Suprapubic skin (tissue), 4 donors: ENCODE results near the gene CAMK2G.

Experiments
- EP300 ChIP-seq: sonication (generic); formaldehyde crosslinking; IDR thresholded peaks from one replicate; pipeline ENCODE4 v1.6.1; 2017; ENCODE audit warnings: antibody characterized with exemption
- POLR2A ChIP-seq, 2 donors: fragments of 450-650 bp; IDR thresholded peaks; one replicate each; pipeline ENCODE4 v1.6.1; 2017; ENCODE audit warnings: antibody characterized with exemption in 2 of 2, mild to moderate bottlenecking in 2 of 2, moderate library complexity in 2 of 2
- POLR2AphosphoS5 ChIP-seq, 3 donors: sonication (generic); formaldehyde crosslinking; IDR thresholded peaks; one replicate each; pipeline ENCODE4 v1.6.1; 2017; ENCODE audit warnings: antibody characterized with exemption in 3 of 3
- TF ChIP-seq, protein P1 (sequence below), 2 donors: fragments of 200-600 bp in 1 of 2; fragments of 450-650 bp in 1 of 2; sonication (generic) in 1 of 2; IDR thresholded peaks; one replicate each; pipeline ENCODE4 v1.5.1; 2016 to 2019; ENCODE audit warnings: antibody characterized with exemption in 2 of 2, mild to moderate bottlenecking in 1 of 2, moderate library complexity in 1 of 2

DNA sequence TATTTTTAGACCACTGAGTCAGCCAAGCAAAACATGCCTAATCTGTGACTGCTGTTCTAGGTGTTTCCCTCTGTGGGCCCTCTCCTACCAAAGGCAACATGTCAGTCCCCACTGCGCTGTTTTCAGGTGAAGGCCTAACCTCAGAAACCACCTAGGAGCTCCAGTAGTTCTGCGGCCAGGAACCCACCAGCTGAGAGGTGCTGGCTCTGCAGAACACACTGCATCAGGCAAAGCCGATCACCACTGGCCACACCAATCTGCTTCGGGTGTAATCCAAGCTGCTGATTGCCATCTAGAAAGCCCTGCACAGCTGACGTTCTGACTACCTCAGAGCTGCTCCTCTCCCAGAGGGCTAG is 14.9 kb downstream of the CAMK2G start:
- TF ChIP-seq POLR2A (IDR thresholded peaks at IDR 0.05) = no peak
- TF ChIP-seq, protein P1, sequence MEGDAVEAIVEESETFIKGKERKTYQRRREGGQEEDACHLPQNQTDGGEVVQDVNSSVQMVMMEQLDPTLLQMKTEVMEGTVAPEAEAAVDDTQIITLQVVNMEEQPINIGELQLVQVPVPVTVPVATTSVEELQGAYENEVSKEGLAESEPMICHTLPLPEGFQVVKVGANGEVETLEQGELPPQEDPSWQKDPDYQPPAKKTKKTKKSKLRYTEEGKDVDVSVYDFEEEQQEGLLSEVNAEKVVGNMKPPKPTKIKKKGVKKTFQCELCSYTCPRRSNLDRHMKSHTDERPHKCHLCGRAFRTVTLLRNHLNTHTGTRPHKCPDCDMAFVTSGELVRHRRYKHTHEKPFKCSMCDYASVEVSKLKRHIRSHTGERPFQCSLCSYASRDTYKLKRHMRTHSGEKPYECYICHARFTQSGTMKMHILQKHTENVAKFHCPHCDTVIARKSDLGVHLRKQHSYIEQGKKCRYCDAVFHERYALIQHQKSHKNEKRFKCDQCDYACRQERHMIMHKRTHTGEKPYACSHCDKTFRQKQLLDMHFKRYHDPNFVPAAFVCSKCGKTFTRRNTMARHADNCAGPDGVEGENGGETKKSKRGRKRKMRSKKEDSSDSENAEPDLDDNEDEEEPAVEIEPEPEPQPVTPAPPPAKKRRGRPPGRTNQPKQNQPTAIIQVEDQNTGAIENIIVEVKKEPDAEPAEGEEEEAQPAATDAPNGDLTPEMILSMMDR (IDR thresholded peaks at IDR 0.05) = no peak
- no peak for TF ChIP-seq POLR2AphosphoS5 (IDR thresholded peaks at IDR 0.05)
- TF ChIP-seq EP300 = no peak
